ENCODE data around the gene SOX12.

SOX12 gene

DNA sequence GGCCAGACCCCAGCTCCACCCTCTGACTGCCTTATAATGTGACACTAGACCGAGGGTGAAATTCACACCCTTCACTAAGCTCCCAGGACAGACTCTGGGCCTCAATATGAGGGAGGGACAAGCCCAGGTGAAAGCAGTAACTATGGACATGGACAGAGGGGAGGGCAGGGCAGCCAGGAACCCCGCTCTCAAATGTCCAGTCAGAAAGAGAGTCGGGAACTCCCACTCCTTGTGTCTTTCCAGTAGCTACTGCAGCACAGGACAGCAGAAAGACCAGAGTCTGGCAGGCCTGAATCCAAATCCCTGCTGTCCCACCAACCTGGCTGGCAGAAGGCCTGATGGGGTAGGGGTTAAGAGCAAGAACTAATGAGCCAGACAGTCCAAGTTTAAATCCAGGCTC lies 41.2 kb upstream of the SOX12 start:
- Histone ChIP-seq H3K4me3 (ENCODE audit: insufficient read depth, low read length, poor library complexity, severe bottlenecking) (no peak overlapping the region), H2AFZ (ENCODE audit: low read depth, low read length, severe bottlenecking) (no peak overlapping the region), H3K4me2 (ENCODE audit: low read depth, low read length, poor library complexity, severe bottlenecking) (no peak overlapping the region), H3K27me3 (ENCODE audit: low read length) (no peaks in the 10 kb centered on the region), H3K79me2 (ENCODE audit: insufficient read depth, low read length) (no peaks in the 10 kb centered on the region), H3K36me3 (ENCODE audit: low read length) (no peaks in the 10 kb centered on the region), H3K27ac (ENCODE audit: low read depth, low read length) (no peak overlapping the region), H3K9ac (ENCODE audit: low read length) (no peak overlapping the region), H3F3A (ENCODE audit: insufficient read depth) (no peaks in the 10 kb centered on the region), H4K20me1 (ENCODE audit: low read depth, low read length) (no peaks in the 10 kb centered on the region), H3K9me3 (ENCODE audit: insufficient read depth, low read length) (no peaks in the 10 kb centered on the region), H3K9me2 (replicated peaks; ENCODE audit: insufficient read depth, low read length) (no peaks in the 10 kb centered on the region)
- TF ChIP-seq, protein P1, sequence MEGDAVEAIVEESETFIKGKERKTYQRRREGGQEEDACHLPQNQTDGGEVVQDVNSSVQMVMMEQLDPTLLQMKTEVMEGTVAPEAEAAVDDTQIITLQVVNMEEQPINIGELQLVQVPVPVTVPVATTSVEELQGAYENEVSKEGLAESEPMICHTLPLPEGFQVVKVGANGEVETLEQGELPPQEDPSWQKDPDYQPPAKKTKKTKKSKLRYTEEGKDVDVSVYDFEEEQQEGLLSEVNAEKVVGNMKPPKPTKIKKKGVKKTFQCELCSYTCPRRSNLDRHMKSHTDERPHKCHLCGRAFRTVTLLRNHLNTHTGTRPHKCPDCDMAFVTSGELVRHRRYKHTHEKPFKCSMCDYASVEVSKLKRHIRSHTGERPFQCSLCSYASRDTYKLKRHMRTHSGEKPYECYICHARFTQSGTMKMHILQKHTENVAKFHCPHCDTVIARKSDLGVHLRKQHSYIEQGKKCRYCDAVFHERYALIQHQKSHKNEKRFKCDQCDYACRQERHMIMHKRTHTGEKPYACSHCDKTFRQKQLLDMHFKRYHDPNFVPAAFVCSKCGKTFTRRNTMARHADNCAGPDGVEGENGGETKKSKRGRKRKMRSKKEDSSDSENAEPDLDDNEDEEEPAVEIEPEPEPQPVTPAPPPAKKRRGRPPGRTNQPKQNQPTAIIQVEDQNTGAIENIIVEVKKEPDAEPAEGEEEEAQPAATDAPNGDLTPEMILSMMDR (IDR thresholded peaks at IDR 0.05; ENCODE audit: insufficient read depth, low read length, poor library complexity, severe bottlenecking): no peak
- no peak for TF ChIP-seq EZH2phosphoT487 (conservative IDR thresholded peaks at IDR 0.05; ENCODE audit: low read length)

DNA sequence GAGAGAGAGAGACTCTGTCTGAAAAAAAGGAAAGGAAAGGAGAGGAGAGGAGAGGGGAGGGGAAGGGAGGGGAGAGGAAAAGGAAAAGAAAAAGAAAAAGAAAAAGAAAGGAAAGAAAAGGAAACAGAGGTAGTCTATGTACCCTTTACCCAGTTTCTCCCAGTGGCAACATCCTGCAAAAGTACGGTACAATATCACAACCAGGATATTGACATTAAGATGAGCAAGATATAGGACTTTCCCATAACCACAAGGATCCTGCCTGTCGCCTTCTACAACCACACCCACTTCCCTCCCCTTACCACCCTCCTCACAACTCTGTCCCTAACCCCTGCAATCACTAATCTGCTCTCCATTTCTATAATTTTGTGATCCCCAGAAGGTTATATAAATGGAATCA lies 38.8 kb upstream of the SOX12 start:
- TF ChIP-seq EZH2phosphoT487 (conservative IDR thresholded peaks at IDR 0.05; ENCODE audit: low read length): no peak
- TF ChIP-seq, protein P1 (IDR thresholded peaks at IDR 0.05; ENCODE audit: insufficient read depth, low read length, poor library complexity, severe bottlenecking): no peak
- no peak overlapping the region for H3K9ac ChIP-seq (ENCODE audit: low read length)
- no peaks in the 10 kb centered on the region for H3K79me2 ChIP-seq (ENCODE audit: insufficient read depth, low read length)
- H3K27ac ChIP-seq (ENCODE audit: low read depth, low read length): no peak overlapping the region
- H3K27me3 ChIP-seq (ENCODE audit: low read length): no peaks in the 10 kb centered on the region
- H2AFZ ChIP-seq (ENCODE audit: low read depth, low read length, severe bottlenecking): no peak overlapping the region
- H3K9me3 ChIP-seq (ENCODE audit: insufficient read depth, low read length): no peaks in the 10 kb centered on the region
- no peaks in the 10 kb centered on the region for H4K20me1 ChIP-seq (ENCODE audit: low read depth, low read length)
- no peaks in the 10 kb centered on the region for H3K36me3 ChIP-seq (ENCODE audit: low read length)
- no peak overlapping the region for H3K4me3 ChIP-seq (ENCODE audit: insufficient read depth, low read length, poor library complexity, severe bottlenecking)
- H3K9me2 ChIP-seq (replicated peaks; ENCODE audit: insufficient read depth, low read length): no peaks in the 10 kb centered on the region
- no peak overlapping the region for H3K4me2 ChIP-seq (ENCODE audit: low read depth, low read length, poor library complexity, severe bottlenecking)
- H3F3A ChIP-seq (ENCODE audit: insufficient read depth): no peaks in the 10 kb centered on the region

DNA sequence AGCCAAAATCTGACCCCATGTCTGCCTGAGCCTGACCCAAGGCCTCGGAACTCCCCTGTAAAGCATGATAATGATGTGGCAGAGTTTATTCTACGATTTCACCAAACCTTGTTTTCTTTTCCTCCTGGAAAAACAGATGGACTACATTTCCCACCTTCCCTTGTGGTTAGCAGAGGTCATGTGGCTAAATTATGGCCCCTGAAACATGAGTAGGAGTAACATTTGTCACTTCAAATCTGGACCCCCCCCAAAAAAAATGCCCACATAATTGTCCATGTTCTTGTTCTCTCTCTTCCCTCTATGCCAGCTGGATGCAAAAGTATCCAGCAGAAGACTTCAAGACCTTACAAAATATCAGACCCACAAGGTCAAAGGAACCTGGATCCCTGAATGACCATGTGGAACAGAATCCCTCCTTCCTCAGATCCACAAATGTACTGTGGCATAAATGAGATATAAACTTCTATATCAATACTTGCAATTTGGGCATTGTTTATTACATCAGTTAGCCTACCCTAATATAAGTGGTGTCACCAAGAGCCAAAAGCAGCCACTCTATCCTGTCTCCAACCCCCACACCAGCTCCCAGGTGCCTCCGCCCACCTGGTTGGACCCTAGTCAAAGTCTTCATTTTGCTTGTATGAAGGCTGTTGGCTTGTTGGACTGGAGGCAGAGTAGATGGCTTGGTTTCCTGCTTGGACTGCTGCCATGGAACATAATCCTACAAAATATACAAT lies 36.2 kb upstream of the SOX12 start:
- no peaks in the 10 kb centered on the region for H3K9me2 ChIP-seq (replicated peaks; ENCODE audit: insufficient read depth, low read length)
- H3K4me2 ChIP-seq (ENCODE audit: low read depth, low read length, poor library complexity, severe bottlenecking): peak overlapping the region; percentile 67
- no peak for TF ChIP-seq EZH2phosphoT487 (conservative IDR thresholded peaks at IDR 0.05; ENCODE audit: low read length)
- TF ChIP-seq, protein P1 (IDR thresholded peaks at IDR 0.05; ENCODE audit: insufficient read depth, low read length, poor library complexity, severe bottlenecking): no peak
- H3K9me3 ChIP-seq (ENCODE audit: insufficient read depth, low read length): no peaks in the 10 kb centered on the region
- no peaks in the 10 kb centered on the region for H3K79me2 ChIP-seq (ENCODE audit: insufficient read depth, low read length)
- H3F3A ChIP-seq (ENCODE audit: insufficient read depth): no peaks in the 10 kb centered on the region
- H3K9ac ChIP-seq (ENCODE audit: low read length): peak overlapping the region; percentile 87
- no peaks in the 10 kb centered on the region for H3K27me3 ChIP-seq (ENCODE audit: low read length)
- peak overlapping the region; percentile 97 for H2AFZ ChIP-seq (ENCODE audit: low read depth, low read length, severe bottlenecking)
- H4K20me1 ChIP-seq (ENCODE audit: low read depth, low read length): no peaks in the 10 kb centered on the region
- H3K36me3 ChIP-seq (ENCODE audit: low read length): no peaks in the 10 kb centered on the region
- no peak overlapping the region for H3K27ac ChIP-seq (ENCODE audit: low read depth, low read length)
- peak overlapping the region; percentile 82 for H3K4me3 ChIP-seq (ENCODE audit: insufficient read depth, low read length, poor library complexity, severe bottlenecking)
